GM21360 (cell line): ENCODE measurements around the gene HK2.
"Not testable (repeated sequence)": the region's sequence is repeated elsewhere in the genome, so short reads cannot be mapped to it uniquely, and the experiment has no call there.

Experiments
- ATAC-seq: cut with Tn5 transposase; IDR thresholded peaks from one replicate; pipeline ENCODE4 v1.9.1; 2021; ENCODE audit warnings: mild to moderate bottlenecking, moderate library complexity; ENCODE audit not compliant: unreplicated experiment

Gene HK2

DNA sequence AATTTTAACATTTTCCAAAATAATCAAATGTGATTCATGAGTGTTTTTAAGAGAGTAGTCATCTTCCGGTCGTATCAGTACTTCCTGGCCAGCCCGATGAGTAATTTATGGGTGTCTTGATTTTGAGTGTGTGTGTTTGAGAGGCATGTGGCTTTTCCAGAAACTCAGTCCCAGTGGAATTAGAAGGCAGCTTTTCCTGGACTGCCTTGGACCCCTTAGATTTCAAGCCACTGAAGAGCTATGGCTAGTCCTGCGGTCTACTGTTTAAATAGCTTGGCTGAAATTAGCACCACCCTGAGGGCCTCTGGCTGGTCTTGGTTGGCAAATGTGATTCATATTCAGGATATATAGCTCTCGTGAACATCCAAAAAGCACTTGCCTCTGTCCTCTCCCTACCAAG is 59.4 kb downstream of the HK2 start:
- ATAC-seq, result no peak

DNA sequence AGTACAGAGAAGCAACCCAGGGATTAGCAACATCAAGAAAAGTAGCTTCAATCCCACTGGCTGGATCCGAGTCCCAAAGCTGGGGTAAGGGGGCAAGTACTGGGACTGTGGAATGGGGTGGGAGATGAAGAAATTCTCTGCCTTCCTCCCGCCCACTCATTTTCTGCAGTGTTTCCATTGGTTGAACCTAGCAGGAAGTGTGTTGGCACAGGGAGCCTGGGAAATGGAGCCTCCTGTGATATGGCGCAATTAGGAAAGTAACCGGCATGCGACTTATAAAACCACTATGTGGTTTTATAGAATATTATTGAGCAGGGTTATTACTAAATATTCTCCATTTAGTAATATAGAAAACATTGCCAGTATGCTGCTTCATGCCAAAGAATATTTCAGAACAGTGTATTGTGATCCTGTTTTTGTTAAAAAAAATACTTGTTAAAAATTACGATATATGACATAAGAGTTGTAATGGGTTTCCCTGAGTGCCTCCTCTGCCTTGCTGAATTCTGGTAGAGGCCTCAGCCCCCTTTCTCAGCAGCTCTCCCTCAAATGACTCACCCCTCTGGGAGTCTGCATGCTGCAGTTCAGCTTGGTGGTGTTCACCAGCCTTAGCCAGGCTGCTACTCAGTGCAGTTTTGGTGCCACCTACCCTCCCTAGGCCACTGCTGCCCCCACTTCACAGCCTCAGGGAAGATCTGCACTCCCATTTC is 60.5 kb downstream of the HK2 start:
- no peak for ATAC-seq

DNA sequence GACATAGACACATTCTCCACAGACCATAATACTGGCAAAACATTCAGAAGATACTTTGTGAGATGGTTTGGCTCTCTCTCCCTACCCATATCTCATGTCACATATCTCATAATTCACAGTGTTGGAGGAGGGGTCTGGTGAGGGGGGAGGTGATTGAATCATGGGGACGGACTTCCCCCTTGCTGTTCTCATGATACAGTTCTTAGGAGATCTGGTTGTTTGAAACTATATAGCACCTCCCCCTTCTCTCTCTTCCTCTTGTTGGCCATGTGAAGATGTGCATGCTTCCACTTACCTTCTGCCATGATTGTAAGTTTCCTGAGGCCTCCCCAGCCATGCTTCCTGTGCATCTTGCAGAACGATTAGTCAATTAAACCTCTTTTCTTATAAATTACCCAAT is 61.1 kb downstream of the HK2 start:
- ATAC-seq, result no peak

DNA sequence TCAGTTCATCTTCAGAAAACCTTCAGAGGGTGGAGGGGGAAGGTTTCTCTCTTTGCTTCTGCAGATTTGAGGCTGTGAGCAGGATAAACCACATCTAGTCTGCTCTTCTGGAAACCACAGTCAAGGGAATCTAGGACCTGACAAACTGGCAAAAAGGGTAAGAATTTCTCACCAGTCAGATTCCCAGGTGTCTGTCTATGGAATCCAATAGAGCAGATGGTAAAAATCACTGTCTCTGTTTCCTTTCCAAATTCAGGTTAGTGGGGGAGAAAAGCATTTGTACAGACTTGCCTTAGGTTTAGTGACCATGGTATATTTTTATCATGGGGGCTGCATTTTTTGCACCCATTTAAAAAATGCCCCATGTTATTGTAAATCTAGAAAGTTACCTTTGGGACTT is 62.3 kb downstream of the HK2 start:
- ATAC-seq, result no peak

DNA sequence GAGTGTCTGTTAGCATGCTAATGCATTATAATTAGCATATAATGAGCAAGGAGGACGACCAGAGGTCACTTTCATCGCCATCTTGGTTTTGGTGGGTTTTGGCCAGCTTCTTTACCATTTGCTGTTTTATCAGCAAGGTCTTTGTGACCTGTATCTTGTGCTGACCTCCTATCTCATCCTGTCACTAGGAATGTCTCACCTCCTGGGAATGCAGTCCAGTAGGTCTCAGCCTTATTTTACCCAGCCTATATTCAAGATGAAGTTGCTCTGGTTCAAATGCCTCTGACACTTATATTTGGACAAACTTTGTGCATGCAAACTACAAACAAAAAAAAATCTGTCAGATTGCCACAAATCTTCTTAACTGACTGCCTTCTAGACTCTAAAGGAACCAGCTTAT is 66.3 kb downstream of the HK2 start:
- not testable (repeated sequence) for ATAC-seq

DNA sequence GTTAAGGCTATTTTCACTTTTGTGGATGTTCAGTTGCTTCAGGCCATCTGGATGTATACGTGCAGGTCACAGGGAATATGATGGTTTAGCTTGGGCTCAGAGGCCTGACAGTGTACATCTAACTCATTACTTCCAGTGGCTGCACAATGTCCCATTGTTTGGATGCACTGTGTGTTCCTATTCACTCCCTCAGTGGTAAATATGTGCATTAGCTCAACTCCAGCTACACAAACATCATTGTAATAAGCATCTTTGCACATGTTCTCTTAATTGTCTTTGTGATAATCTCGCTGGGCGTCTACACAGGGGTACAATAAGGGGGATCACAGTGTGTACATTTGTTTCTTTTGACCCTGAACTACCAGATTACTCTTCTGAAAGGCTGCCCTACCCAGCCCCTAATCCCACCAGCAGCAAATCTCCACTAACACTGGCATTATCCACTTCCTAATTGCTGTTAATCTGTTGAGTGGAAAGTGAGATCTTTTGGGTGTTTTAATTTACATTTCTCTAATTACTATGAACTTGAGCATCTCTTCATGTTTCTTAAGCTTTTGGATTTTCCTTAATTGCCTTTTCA is 68.4 kb downstream of the HK2 start:
- ATAC-seq, result no peak

DNA sequence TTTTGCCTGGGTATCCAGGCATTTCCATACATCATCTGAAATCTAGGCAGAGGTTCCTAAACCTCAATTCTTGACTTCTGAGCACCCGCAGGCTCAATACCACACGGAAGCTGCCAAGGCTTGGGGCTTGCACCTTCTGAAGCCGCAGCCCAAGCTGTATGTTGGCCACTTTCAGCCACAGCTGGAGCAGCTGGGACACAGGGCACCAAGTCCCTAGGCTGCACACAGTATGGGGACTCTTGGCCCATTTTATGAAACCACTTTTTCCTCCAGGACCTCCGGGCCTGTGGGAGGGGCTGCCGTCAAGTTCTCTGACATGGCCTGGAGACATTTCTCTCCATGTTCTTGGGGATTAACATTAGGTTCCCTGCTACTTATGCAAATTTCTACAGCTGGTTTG is 72.5 kb downstream of the HK2 start:
- ATAC-seq, result no peak

DNA sequence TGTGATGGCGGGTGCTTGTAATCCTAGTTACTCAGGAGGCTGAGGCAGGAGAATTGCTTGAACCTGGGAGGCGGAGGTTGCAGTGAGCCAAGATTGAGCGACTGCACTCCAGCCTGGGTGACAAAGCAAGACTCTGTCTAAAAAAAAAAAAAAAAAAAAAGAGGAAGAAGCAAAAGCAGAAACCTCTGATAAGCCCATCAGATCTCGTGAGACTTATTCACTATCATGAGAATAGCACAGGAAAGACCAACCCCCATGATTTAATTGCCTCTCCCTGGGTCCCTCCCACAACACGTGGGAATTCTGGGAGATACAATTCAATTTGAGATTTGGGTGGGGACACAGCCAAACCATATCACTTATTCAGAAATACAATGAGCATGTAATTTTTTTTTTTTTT is 73.6 kb downstream of the HK2 start:
- ATAC-seq, result not testable (repeated sequence)

DNA sequence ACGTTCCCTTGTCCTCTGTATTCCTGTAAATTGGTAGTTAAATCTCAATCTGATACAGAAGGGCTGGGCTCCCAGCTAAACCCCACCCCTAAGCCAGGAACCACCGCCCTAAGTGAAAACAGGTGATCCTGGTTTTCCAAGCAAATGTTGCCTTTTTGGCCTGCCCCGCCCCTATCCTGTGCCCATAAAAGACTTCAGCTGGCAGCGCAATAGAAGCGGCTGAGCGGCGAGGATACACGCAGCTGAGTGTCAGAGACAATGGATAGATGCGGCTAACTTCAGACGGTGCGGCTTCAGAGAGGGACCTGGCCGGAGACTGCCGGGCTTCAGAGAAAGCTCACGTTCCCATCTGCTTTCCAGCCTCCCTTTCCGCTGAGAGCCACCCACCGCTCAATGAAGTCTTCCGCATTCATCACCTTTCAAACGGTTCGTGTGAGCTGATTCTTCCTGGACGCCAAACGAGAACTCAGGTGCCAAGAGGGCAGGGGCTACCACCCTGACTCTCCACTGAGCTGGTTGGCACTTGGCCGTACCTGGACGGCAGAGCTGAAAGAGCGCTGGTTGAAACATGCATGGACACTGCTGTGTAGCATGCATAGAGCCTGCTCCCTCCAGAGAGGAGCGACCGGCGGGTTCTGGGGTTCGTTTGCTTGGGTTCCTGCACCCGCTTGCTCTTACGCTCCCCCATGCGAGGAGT is 75.0 kb downstream of the HK2 start:
- ATAC-seq, result no peak

DNA sequence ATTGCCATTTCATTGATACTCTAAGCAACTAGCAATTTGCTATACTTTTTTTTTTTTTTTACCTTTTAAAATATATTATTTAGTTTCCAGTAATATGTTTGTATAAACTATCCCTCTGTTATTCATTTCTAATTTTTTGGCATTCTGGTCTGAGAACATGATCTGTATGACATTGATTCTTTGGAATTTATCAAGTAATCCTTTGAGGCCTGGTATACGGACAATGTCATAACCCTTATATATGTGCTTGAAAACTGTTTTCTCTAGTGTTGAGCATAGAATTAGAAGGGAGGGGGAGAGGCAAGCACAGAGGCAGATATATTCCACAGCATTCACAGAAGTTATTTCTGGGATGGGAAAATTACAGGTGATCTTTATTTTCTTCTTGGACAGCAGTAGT is 76.3 kb downstream of the HK2 start:
- no peak for ATAC-seq

DNA sequence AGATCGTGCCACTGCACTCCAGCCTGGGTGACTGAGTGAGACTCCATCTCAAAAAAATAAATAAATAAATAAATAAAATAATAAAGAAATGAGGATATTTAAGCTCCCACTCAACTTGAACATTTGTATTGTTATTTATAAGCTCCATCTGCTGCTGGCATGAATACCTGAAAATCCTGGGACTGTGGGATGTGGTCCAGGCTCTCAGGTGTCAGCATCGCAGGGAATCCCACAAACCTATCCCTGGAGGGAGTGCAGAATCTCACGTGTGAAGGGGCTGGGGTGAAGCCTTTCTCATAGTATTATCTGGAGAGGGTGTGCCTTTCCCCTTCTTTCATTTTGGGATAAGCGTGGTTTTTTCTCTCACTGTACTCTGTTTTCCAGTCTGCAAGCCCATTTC is 77.1 kb downstream of the HK2 start:
- no peak for ATAC-seq

DNA sequence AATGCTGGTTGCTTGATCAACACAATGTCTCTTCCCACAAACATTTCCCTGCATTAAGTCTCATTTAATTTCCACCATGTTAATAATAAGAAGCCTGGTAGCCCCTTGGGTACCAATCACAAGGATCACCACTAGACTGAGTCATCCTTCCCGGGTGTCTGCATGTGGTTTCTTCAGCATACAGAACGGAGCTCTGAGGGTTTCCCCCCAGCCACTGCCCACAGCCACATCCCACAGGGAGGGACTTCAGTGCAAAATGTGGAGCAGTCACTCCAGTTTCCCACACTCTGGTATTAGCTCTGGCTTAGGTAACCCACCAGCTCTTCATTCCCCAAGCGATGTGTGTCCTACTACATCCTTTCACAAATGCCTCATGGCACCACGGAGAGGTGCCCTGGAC is 81.8 kb downstream of the HK2 start:
- ATAC-seq, result no peak

DNA sequence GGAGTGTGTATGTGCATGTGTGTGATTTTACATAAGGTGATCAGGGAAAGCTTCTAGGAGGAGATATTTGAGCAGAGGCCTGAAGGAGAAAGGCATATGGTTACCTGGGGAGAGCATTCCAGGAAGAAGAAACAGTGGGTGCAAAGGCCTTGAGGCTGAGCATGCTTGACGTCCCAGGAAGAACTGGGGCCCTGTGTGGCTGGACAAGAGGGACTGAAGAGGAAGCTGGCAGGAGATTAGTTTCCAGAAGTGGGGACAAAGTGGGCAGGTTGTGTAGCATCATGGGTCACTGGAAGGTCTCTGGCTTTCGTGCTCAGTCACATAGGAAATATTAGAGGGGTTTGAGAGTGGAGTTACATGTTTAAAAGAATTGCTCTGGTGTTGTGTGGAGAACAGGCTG is 82.5 kb downstream of the HK2 start:
- ATAC-seq, result no peak

DNA sequence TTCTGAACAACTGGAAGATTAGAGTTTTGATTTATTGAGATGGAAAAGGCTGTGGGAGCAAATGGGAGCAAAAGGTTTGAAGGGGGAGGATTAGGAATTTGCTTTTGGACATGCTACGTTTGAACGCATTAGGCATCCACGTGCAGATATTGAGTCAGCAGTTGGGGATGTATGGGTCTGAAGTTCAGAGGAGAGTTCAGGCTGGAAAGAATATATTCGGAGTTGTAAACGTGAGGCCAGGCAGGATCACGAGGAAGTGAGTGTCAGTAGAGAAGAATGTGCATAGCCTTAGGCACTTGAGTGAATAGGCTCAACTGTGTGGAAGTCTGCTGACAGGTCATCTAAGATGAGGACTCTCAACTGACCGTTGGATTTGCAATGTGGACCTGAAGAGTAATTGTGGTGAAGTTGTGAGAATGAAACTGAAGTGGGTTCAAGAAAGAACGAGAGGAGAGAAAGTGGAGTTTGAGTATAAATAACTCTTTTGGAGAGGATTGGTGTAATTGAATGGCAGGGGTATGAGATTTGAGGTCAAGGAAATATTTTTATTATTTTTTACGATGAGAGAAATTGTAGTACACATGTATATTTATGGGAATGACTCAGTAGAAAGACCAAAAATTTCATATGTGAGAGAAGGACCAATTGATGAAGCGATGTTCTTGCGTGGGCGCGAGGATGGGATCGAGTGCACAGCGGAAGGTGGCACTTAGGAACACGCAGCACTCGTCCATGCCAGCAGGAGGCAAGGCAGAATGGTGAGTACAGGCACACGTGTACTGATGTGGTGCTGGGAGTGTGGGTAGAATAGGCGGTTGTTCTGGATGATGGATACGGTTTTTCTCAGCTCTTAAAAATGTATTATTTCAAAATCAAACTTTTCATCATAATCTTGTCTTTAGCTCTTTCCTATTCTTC is 84.0 kb downstream of the HK2 start:
- no peak for ATAC-seq

DNA sequence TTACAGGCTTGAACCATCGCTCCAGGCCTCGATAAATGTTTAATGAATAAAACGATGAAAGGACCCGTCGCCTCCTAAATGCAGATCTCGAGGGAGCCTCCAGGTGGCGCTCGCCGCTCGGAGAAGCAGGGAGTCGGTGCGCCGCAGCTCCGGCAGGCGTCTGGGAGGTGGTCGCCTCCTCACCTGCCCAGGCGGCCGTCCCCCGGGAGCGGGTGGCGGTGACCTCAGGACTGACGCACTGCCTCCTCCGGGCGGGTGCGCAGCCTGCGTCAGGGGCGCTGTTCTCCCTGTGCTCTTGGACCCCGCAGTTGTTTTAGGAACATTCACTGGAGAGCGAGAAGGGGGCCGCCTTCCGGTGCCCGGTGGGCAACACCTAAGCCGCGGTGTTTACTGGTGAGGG is 85.9 kb downstream of the HK2 start:
- no peak for ATAC-seq

DNA sequence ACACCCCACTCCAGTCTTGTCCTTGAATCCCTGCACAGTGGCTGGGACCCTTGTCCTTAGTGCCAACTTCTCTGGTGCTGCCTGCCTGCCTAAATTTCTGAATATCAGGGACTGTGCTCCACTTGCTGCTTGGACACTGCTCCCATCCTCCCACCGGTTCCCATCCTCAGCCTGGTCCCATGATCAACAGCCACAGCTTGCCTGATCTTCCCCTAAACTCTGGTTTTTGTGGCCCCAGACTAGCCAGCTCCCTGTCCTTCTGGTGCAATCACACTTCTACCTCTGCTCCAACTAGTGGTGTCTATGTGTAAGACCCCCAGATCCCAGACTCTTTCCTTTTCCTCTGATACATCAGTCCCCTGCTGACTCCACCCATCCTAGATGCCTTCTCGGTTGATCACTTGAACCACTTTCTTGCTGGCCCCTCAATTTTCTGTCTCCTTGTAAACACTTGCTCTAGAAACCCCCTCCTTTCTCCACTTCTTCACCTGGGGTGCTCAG is 87.4 kb downstream of the HK2 start:
- no peak for ATAC-seq

DNA sequence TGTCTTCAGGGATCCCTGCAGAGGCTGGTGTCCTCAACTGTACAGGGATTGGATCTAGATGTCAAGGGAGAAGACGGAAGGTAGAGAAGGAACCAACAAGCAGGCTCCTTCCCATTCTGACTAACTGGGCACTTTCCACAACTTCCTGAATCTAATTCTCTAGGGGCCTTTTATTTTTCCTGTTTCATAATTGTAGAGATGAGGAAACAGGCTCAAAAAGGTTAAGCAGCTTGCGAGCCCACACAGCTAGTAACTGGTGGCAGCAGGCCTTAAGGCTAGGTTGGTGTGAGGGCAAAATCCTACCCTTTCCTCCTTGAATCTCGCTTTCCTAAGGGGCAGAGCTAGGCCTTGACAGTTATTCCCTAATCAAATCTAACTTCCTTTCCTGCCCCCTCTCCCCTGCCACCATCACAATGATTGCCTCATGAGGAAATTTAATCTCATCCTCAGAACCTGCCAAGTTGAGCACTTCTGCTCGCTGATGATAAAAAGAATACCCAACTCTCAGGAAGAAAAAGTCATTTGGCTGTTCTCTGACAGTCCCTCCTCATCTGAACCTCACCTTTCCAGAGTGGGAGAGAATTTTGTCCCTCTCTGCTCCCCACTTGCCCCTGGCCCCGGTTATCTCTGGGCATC is 88.8 kb downstream of the HK2 start:
- ATAC-seq, result no peak

DNA sequence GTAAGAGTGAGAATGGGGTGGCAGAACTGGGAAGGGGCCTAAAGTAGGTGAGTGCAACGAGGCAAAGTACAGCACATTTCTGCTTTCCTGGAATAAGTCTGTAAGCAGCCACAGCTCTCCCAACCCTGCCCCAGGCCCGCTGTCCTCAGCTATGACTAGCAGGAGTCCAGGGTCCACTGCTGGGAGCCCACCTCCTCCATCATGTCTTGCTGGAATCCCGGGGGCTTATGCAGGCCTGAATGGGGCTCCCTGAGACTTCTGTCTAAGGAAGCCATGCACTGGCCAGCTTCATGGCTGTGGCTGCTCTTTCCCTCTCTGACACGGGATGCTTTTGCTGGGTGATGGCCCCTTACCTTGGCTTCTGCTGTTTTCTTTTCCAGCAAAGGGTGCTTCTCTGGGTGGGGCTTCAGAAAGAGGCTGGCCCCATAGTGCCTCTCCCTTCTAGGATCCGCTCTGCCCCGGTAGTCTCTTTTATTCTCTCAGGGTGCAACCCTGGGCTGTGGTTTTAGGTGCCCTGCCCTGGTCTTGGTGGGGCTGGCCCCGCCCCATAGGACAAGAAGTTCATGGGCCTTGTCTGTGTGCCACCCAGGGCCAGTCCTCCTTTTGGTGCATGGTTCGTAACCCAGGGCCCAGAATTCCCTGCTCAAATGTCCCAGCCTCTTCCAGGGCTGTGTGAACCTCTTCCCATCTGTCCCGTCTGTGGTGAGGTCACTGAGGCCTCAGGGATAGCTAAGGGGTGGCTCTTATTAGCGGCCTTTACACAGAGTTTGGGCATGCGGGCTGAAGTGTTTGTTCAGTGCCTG is 90.7 kb downstream of the HK2 start:
- ATAC-seq, result no peak

DNA sequence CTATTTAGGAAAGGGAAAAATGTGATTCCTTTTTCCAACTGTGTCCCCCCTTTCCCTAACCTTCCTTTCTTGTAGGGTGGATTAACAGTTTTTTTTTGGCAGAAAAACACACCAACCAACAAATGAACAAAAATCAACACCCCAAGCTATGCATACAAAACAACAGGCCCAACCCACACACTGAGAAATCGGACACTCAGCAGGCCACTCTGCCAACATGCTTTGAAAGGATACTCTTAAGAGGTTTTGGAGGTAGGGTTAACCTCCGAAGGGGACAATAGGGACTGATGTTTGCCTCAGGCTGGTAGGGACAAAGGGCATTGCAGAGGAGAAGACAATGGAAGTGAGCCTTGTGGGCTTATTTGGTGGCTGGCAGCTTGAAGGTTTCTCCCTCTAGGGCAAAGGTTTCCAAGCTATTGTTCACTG is 91.4 kb downstream of the HK2 start:
- no peak for ATAC-seq

DNA sequence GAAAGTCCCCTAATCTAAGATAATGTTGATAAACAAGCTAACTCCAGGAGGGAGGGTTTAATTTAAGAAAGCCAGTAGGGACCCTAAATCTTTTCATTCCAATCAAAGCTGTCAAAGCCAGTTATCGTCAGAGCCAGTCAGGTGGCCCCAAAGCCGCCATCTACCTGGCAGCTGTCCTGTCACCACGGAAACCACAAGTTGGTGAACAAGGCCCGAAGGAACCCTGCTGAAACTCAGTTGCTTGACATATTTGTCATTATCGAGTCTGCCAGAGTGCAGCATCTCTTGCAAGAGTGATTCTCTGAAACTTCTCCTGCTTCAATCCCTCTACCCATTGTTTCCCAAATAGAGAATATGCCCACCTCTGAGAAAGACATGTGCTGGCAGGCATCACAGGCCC is 93.7 kb downstream of the HK2 start:
- ATAC-seq, result no peak
